HT-29 (cell line): ENCODE results near the gene MIER2. TPM values are rescaled to one million over a fixed set of nuclear protein-coding genes. Genes with fewer than 3 reads are reported as not detected.
A peak's percentile ranks its signal among the peaks of the same experiment; 100 is the strongest.

Source experiments
- DNase-seq: peaks from one replicate; pipeline ENCODE4 v3.0.0-alpha.2; 2015; ENCODE audit warnings: low spot score
- total RNA-seq: library from RNA; depleted of rRNA; stranded (reverse); fragments of >200 nt; shearing (Covaris generic); gene quantifications from 2 replicates; pipeline ENCODE4 v1.2.3, GENCODE V29; 2014

The MIER2 gene
- total RNA-seq, 1 experiment from 2014 or later, result 29.8 TPM

- DNase-seq, result no peak
Measured at GRCh38 chr19:307793-308420, 36.7 kb downstream of the MIER2 start.

GRCh38 chr19:307111-307531 lies 37.5 kb downstream of the MIER2 start:
- no peak for DNase-seq

GRCh38 chr19:306151-306900 lies 38.3 kb downstream of the MIER2 start:
- no peak for DNase-seq

- DNase-seq, result no peak
Measured at GRCh38 chr19:305240-306150, 39.1 kb downstream of the MIER2 start.

- DNase-seq, result no peak
Measured at GRCh38 chr19:296476-297225, 47.9 kb downstream of the MIER2 start.

- no peak for DNase-seq
Measured at GRCh38 chr19:295687-296370, 48.8 kb downstream of the MIER2 start.

GRCh38 chr19:294946-295686 lies 49.5 kb downstream of the MIER2 start:
- peak; percentile 31 for DNase-seq

- no peak for DNase-seq
Measured at GRCh38 chr19:294341-294945, 50.2 kb downstream of the MIER2 start.

GRCh38 chr19:293436-294110 lies 51.0 kb downstream of the MIER2 start:
- DNase-seq, result no peak

- DNase-seq, result no peak
Measured at GRCh38 chr19:292951-293350, 51.6 kb downstream of the MIER2 start.

- DNase-seq, result no peak
Measured at GRCh38 chr19:292281-292884, 52.2 kb downstream of the MIER2 start.

GRCh38 chr19:291561-292280 lies 52.9 kb downstream of the MIER2 start:
- peak; percentile 19 for DNase-seq

- DNase-seq, result peak; percentile 16
Measured at GRCh38 chr19:291006-291521, 53.5 kb downstream of the MIER2 start, which contains the start of gene PLPP2. TSS of gene PLPP2 (minus strand) at chr19:291403. CDS start at chr19:291336, 67 bp downstream.

GRCh38 chr19:290372-291005 lies 54.1 kb downstream of the MIER2 start:
- peak; percentile 88 for DNase-seq

GRCh38 chr19:289651-290371 lies 54.8 kb downstream of the MIER2 start:
- DNase-seq, result peak; percentile 86

GRCh38 chr19:288911-289310 lies 55.7 kb downstream of the MIER2 start:
- DNase-seq, result no peak
